B cell (primary cell): Measurements from ENCODE around the gene SCN1B. TPM values are rescaled to one million over a fixed set of nuclear protein-coding genes. Genes with fewer than 3 reads are reported as not detected.

Experiments
- ATAC-seq: fragments of 200-7000 bp; cut with Tn5 transposase; one replicate; pipeline ENCODE4 v1.10.0; 2021; ENCODE audit warnings: low read depth, mild to moderate bottlenecking, moderate number of reproducible peaks, moderate library complexity
- CTCF ChIA-PET: fragments of 350-600 bp; sonication (Branson Sonifier 250); formaldehyde crosslinking; loops from one replicate; lab custom pipeline; 2021; ENCODE audit warnings: antibody characterized with exemption, inconsistent platforms; lab: Charles Lee
- POLR2A ChIA-PET: fragments of 350-600 bp; sonication (Branson Sonifier 250); formaldehyde crosslinking; loops from one replicate; lab custom pipeline; 2021; ENCODE audit warnings: antibody characterized with exemption; lab: Charles Lee
- DNase-seq: peaks from one replicate; pipeline ENCODE4 v3.0.0; 2013
- H2AFZ ChIP-seq: 2 replicates; pipeline ENCODE4 v1.6.1; 2012; ENCODE audit warnings: mild to moderate bottlenecking, low read depth, low read length; ENCODE audit not compliant: insufficient read depth, poor library complexity, severe bottlenecking
- H3K27ac ChIP-seq, 2 donors: 1 replicate in 1 of 2; 2 replicates in 1 of 2; pipeline ENCODE4 v1.5.1; 2012 to 2013; ENCODE audit warnings: low read length in 2 of 2, mild to moderate bottlenecking in 2 of 2, moderate library complexity in 1 of 2
- H3K27me3 ChIP-seq, 4 experiments: fragments of 200-600 bp in 1 of 4; sonication (generic) in 1 of 4; replicated peaks in 1 of 4; 1 replicate in 2 of 4; 2 replicates in 2 of 4; pipeline versions ENCODE4 v1.6.1 to v1.7.0; 2013 to 2016; ENCODE audit warnings: low read length in 3 of 4, mild to moderate bottlenecking in 2 of 4, mixed read lengths in 1 of 4, moderate library complexity in 1 of 4; ENCODE audit not compliant: insufficient read depth in 4 of 4, control insufficient read depth in 3 of 4; ENCODE audit errors: control extremely low read depth in 1 of 4
- H3K36me3 ChIP-seq, 2 experiments: replicated peaks in 1 of 2; 1 replicate in 1 of 2; 2 replicates in 1 of 2; pipeline versions ENCODE4 v1.6.1 to v1.7.1; 2013; ENCODE audit warnings: low read length in 1 of 2; ENCODE audit not compliant: insufficient read depth in 2 of 2, control insufficient read depth in 1 of 2; ENCODE audit errors: control extremely low read depth in 1 of 2, extremely low read depth in 1 of 2
- H3K4me1 ChIP-seq, 2 donors: fragments of 200-600 bp in 1 of 2; sonication (generic) in 1 of 2; 1 replicate in 1 of 2; 2 replicates in 1 of 2; pipeline versions ENCODE4 v1.5.1 to v1.6.1; 2013 to 2017; ENCODE audit warnings: low read length in 2 of 2; ENCODE audit not compliant: control insufficient read depth in 2 of 2, insufficient read depth in 2 of 2
- H3K4me2 ChIP-seq: replicated peaks from 2 replicates; pipeline ENCODE3; 2012; ENCODE audit warnings: mild to moderate bottlenecking, low read depth, low read length; ENCODE audit not compliant: poor library complexity, severe bottlenecking
- H3K4me3 ChIP-seq, 5 experiments: fragments of 200-600 bp in 1 of 5; sonication (generic) in 1 of 5; 1 replicate in 3 of 5; 2 replicates in 2 of 5; pipeline versions ENCODE4 v1.5.1 to v1.7.0; 2011 to 2016; ENCODE audit warnings: low read length in 4 of 5, mild to moderate bottlenecking in 4 of 5, low read depth in 2 of 5, control low read depth in 1 of 5, moderate library complexity in 1 of 5; ENCODE audit not compliant: insufficient read depth in 1 of 5; ENCODE audit errors: control extremely low read depth in 1 of 5, extremely low read depth in 1 of 5
- H3K79me2 ChIP-seq: fragments of 200-600 bp; sonication (generic); one replicate; pipeline ENCODE4 v1.6.0; 2016; ENCODE audit warnings: low read length; ENCODE audit not compliant: control insufficient read depth, insufficient read depth
- H3K9ac ChIP-seq: fragments of 200-600 bp; sonication (generic); 2 replicates; pipeline ENCODE4 v1.6.1; 2017; ENCODE audit warnings: mild to moderate bottlenecking, low read length, moderate library complexity
- H3K9me3 ChIP-seq, 3 donors: one replicate each; pipeline versions ENCODE4 v1.6.1 to v1.7.1; 2013; ENCODE audit warnings: low read length in 2 of 3; ENCODE audit not compliant: control insufficient read depth in 2 of 3, insufficient read depth in 1 of 3; ENCODE audit errors: control extremely low read depth in 1 of 3
- H4K20me1 ChIP-seq: 2 replicates; pipeline ENCODE4 v1.6.0; 2012; ENCODE audit warnings: mild to moderate bottlenecking, low read length; ENCODE audit not compliant: insufficient read depth, control insufficient read depth, poor library complexity, severe bottlenecking
- H3K27ac Mint-ChIP-seq: one replicate; pipeline ENCODE4 v1.8.0; 2021; ENCODE audit warnings: mixed read lengths
- H3K27me3 Mint-ChIP-seq: one replicate; pipeline ENCODE4 v1.8.0; 2021; ENCODE audit warnings: mixed read lengths
- H3K4me1 Mint-ChIP-seq: one replicate; pipeline ENCODE4 v1.8.0; 2021; ENCODE audit warnings: mixed read lengths
- H3K4me3 Mint-ChIP-seq: one replicate; pipeline ENCODE4 v1.8.0; 2021; ENCODE audit warnings: mixed read lengths
- H3K9me3 Mint-ChIP-seq: one replicate; pipeline ENCODE4 v1.8.0; 2022; ENCODE audit warnings: mixed read lengths; ENCODE audit not compliant: insufficient read depth
- CTCF ChIP-seq: fragments of 200-600 bp; IDR thresholded peaks from one replicate; pipeline ENCODE4 v1.8.0; 2022; ENCODE audit warnings: antibody characterized with exemption, mild to moderate bottlenecking
- EZH2 ChIP-seq: IDR thresholded peaks from 2 replicates; pipeline ENCODE4 v1.6.1; 2012; ENCODE audit warnings: borderline replicate concordance, low read depth, mild to moderate bottlenecking, moderate library complexity, low read length; ENCODE audit not compliant: insufficient read depth, poor library complexity, severe bottlenecking
- WGBS: methylation state at CpG from one replicate; pipeline ENCODE4 v1.1.5; 2013; ENCODE audit warnings: missing lambda C conversion rate; ENCODE audit not compliant: insufficient coverage; 5-methylcytosine and 5-hydroxymethylcytosine counted together
- intact Hi-C: fragments of 100-400 bp; cut with micrococcal nuclease; formaldehyde crosslinking; loops from one replicate; pipeline ENCODE4 v1.10.0; 2022
- polyA plus RNA-seq: library from polyadenylated mRNA; depleted of rRNA; stranded (reverse); fragments of >200 nt; gene quantifications from 2 replicates; pipeline ENCODE4 v1.2.3, GENCODE V29; 2012
- total RNA-seq, 2 donors: library from RNA; stranded (reverse); fragments of 120-200 nt in 1 of 2; gene quantifications; 1 replicate in 1 of 2; 2 replicates in 1 of 2; pipeline versions ENCODE4 v1.2.3 to v1.2.4, GENCODE V29; 2013 to 2022

The SCN1B gene
- total and polyA plus RNA-seq, 2 donors (not counting 1 experiment from before 2014, with no cell fraction given), result 0.52 to 0.72 TPM

GRCh38 chr19:35025969-35026368, 4.3 kb upstream of the SCN1B start:
- H4K20me1 ChIP-seq, result no peaks in the 10 kb centered on the region
- POLR2A ChIA-PET, result no interaction called here
- H3K4me1 ChIP-seq, result peaks cover 7% of the 10 kb centered on the region in 2 donors
- no peak overlapping the region for H3K4me2 ChIP-seq
- H3K4me1 Mint-ChIP-seq, result peaks cover 4% of the 10 kb centered on the region
- intact Hi-C loops, result no loop called here
- no peaks in the 10 kb centered on the region for H3K9me3 Mint-ChIP-seq
- H3K9me3 ChIP-seq, result peaks cover 0 to 2% (median 0%) of the 10 kb centered on the region in 3 donors
- no peak overlapping the region for H3K27ac ChIP-seq
- 98% methylated on average over 21 of the region's 21 CpGs for WGBS
- H2AFZ ChIP-seq, result no peak overlapping the region
- ATAC-seq, result no peak
- H3K4me3 Mint-ChIP-seq, result no peak overlapping the region
- peaks cover 7% of the 10 kb centered on the region for H3K27me3 Mint-ChIP-seq
- no peak overlapping the region for H3K27ac Mint-ChIP-seq
- H3K27me3 ChIP-seq, result peaks cover 0 to 7% (median 3%) of the 10 kb centered on the region in 4 experiments
- H3K9ac ChIP-seq, result no peak overlapping the region
- peaks cover 0 to 35% of the 10 kb centered on the region in 2 experiments for H3K36me3 ChIP-seq
- no peak overlapping the region for H3K4me3 ChIP-seq
- TF ChIP-seq EZH2 (no peak), CTCF (no peak)
- H3K79me2 ChIP-seq, result no peaks in the 10 kb centered on the region
- DNase-seq, result no peak
- CTCF ChIA-PET, result interaction anchor here (0.5 to 1.5 kb wide), 3 partner anchors 12 to 33 kb away, joined by 3 to 5 read pairs (median 3); no protein-coding TSS in a partner anchor

- Histone ChIP-seq H3K4me1 (peaks cover 10 to 11% of the 10 kb centered on the region in 2 donors), H3K27me3 (peaks cover 0 to 12% (median 5%) of the 10 kb centered on the region in 4 experiments), H3K36me3 (peaks cover 0 to 33% of the 10 kb centered on the region in 2 experiments), H3K4me3 (no peak overlapping the region), H2AFZ (no peak overlapping the region), H4K20me1 (no peaks in the 10 kb centered on the region), H3K9ac (no peak overlapping the region), H3K4me2 (no peak overlapping the region), H3K79me2 (no peaks in the 10 kb centered on the region), H3K27ac (no peak overlapping the region), H3K9me3 (peaks cover 0 to 2% (median 0%) of the 10 kb centered on the region in 3 donors)
- Mint-ChIP-seq H3K4me3 (no peak overlapping the region), H3K4me1 (peaks cover 8% of the 10 kb centered on the region), H3K9me3 (no peaks in the 10 kb centered on the region), H3K27me3 (peaks cover 10% of the 10 kb centered on the region), H3K27ac (no peak overlapping the region)
- ATAC-seq, result no peak
- no peak for DNase-seq
- intact Hi-C loops, result no loop called here
- POLR2A ChIA-PET, result no interaction called here
- CTCF ChIA-PET, result interaction anchor here (0.5 to 1.5 kb wide), 3 partner anchors 12 to 40 kb away, joined by 3 to 5 read pairs (median 4); no protein-coding TSS in a partner anchor
- TF ChIP-seq EZH2 (no peak), CTCF (no peak)
- WGBS, result 100% methylated on average over 3 of the region's 6 CpGs
These were observed 3.9 kb upstream of the SCN1B start for GRCh38 chr19:35026418-35026817.
